ENCODE measurements around the gene GTSE1. TPM values are rescaled to one million over a fixed set of nuclear protein-coding genes. Genes with fewer than 3 reads are reported as not detected.
A peak's percentile ranks its signal among the peaks of the same experiment; 100 is the strongest.

GTSE1 gene
- total RNA-seq, 1 donor from 2014 or later, result 0.26 TPM

GRCh38 chr22:46370584-46371291 lies 74.1 kb downstream of the GTSE1 start:
- Histone ChIP-seq H3K36me3 (ENCODE audit: control insufficient read depth, insufficient read depth, low read length) (peaks cover 50% of the 10 kb centered on the region), H3K27me3 (ENCODE audit: control insufficient read depth, insufficient read depth, low read length) (no peaks in the 10 kb centered on the region), H3K4me3 (ENCODE audit: low read depth, low read length) (no peak overlapping the region)
- DNase-seq (ENCODE audit: low read depth), result no peak
- FAIRE-seq, result no peak
- no peak for TF ChIP-seq CTCF (IDR thresholded peaks at IDR 0.05; ENCODE audit: insufficient read depth, low read length, severe bottlenecking)

GRCh38 chr22:46371623-46372226 lies 75.1 kb downstream of the GTSE1 start:
- no peak for TF ChIP-seq CTCF (IDR thresholded peaks at IDR 0.05; ENCODE audit: insufficient read depth, low read length, severe bottlenecking)
- FAIRE-seq, result peak; percentile 88

GRCh38 chr22:46372686-46373085 lies 76.0 kb downstream of the GTSE1 start:
- Histone ChIP-seq H3K27me3 (ENCODE audit: control insufficient read depth, insufficient read depth, low read length) (no peaks in the 10 kb centered on the region), H3K4me3 (ENCODE audit: low read depth, low read length) (no peak overlapping the region), H3K36me3 (ENCODE audit: control insufficient read depth, insufficient read depth, low read length) (peaks cover 47% of the 10 kb centered on the region)
- TF ChIP-seq CTCF (IDR thresholded peaks at IDR 0.05; ENCODE audit: insufficient read depth, low read length, severe bottlenecking), result no peak
- no peak for DNase-seq (ENCODE audit: low read depth)
- FAIRE-seq, result no peak

More at GRCh38 chr22:46371623-46372226, 75.1 kb downstream of the GTSE1 start:
- Histone ChIP-seq H3K4me3 (ENCODE audit: low read depth, low read length) (no peak overlapping the region), H3K36me3 (ENCODE audit: control insufficient read depth, insufficient read depth, low read length) (peaks cover 46% of the 10 kb centered on the region), H3K27me3 (ENCODE audit: control insufficient read depth, insufficient read depth, low read length) (no peaks in the 10 kb centered on the region)
- DNase-seq (ENCODE audit: low read depth), result no peak

GRCh38 chr22:46373159-46373558 lies 76.5 kb downstream of the GTSE1 start:
- H3K27me3 ChIP-seq (ENCODE audit: control insufficient read depth, insufficient read depth, low read length), result no peaks in the 10 kb centered on the region
- FAIRE-seq, result no peak
- no peak overlapping the region for H3K4me3 ChIP-seq (ENCODE audit: low read depth, low read length)
- no peak for TF ChIP-seq CTCF (IDR thresholded peaks at IDR 0.05; ENCODE audit: insufficient read depth, low read length, severe bottlenecking)
- no peak for DNase-seq (ENCODE audit: low read depth)
- H3K36me3 ChIP-seq (ENCODE audit: control insufficient read depth, insufficient read depth, low read length), result peaks cover 46% of the 10 kb centered on the region

- no peak for DNase-seq (ENCODE audit: low read depth)
- TF ChIP-seq CTCF (IDR thresholded peaks at IDR 0.05; ENCODE audit: insufficient read depth, low read length, severe bottlenecking), result no peak
- H3K27me3 ChIP-seq (ENCODE audit: control insufficient read depth, insufficient read depth, low read length), result no peaks in the 10 kb centered on the region
- peaks cover 49% of the 10 kb centered on the region for H3K36me3 ChIP-seq (ENCODE audit: control insufficient read depth, insufficient read depth, low read length)
- FAIRE-seq, result no peak
- H3K4me3 ChIP-seq (ENCODE audit: low read depth, low read length), result no peak overlapping the region
These were observed 77.4 kb downstream of the GTSE1 start for GRCh38 chr22:46373921-46374662.
